22Rv1 (cell line): ENCODE data around the gene HMOX1.

Source experiments
- ZFX ChIP-seq: fragments of 450-650 bp; IDR thresholded peaks from 2 replicates; pipeline ENCODE4 v1.6.1; 2017; ENCODE audit warnings: antibody characterized with exemption, borderline replicate concordance
- TF ChIP-seq, protein P1 (sequence below): fragments of 450-650 bp; IDR thresholded peaks from 2 replicates; pipeline ENCODE4 v1.5.1; 2017; ENCODE audit warnings: mild to moderate bottlenecking

- TF ChIP-seq, protein P1, sequence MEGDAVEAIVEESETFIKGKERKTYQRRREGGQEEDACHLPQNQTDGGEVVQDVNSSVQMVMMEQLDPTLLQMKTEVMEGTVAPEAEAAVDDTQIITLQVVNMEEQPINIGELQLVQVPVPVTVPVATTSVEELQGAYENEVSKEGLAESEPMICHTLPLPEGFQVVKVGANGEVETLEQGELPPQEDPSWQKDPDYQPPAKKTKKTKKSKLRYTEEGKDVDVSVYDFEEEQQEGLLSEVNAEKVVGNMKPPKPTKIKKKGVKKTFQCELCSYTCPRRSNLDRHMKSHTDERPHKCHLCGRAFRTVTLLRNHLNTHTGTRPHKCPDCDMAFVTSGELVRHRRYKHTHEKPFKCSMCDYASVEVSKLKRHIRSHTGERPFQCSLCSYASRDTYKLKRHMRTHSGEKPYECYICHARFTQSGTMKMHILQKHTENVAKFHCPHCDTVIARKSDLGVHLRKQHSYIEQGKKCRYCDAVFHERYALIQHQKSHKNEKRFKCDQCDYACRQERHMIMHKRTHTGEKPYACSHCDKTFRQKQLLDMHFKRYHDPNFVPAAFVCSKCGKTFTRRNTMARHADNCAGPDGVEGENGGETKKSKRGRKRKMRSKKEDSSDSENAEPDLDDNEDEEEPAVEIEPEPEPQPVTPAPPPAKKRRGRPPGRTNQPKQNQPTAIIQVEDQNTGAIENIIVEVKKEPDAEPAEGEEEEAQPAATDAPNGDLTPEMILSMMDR = no peak
- no peak for TF ChIP-seq ZFX
Measured at GRCh38 chr22:35422936-35423335, 42.0 kb downstream of the HMOX1 start.
